Mammary epithelial cell (primary cell): ENCODE data around the gene IGF2.

Source experiments
- EZH2 ChIP-seq: IDR thresholded peaks from 2 replicates; pipeline ENCODE4 v1.6.1; 2012; ENCODE audit warnings: low read length, inconsistent platforms, borderline replicate concordance
- TF ChIP-seq, protein P1 (sequence below), 2 donors: IDR thresholded peaks in 1 of 2; conservative IDR thresholded peaks in 1 of 2; 2 replicates each; pipeline ENCODE4 v1.5.1; 2011 to 2012; ENCODE audit warnings: inconsistent platforms in 2 of 2, low read length in 2 of 2, mild to moderate bottlenecking in 2 of 2, control low read depth in 1 of 2, low read depth in 1 of 2; ENCODE audit not compliant: insufficient read depth in 1 of 2; ENCODE audit errors: extremely low read depth in 1 of 2

DNA sequence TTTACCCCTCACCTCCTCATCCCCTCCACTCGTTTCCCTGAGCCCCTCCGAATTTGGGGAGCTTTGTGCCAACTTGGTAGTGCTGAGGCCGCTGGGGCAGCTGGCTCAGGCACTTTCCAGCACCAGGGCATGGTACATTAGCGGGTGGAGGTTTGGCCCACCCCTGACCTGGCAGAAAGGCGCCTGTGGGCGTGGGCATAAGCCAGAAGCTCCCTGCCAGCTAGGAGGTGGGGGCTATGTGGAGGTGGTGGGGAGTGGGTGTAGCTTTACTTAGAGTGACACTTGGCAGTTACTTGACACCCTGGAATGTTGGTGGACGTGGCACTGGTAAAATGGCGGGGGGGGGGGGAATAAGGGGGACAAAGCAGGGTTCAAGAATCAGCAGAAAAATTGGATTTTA is 10.3 kb upstream of the IGF2 start:
- TF ChIP-seq, protein P1, sequence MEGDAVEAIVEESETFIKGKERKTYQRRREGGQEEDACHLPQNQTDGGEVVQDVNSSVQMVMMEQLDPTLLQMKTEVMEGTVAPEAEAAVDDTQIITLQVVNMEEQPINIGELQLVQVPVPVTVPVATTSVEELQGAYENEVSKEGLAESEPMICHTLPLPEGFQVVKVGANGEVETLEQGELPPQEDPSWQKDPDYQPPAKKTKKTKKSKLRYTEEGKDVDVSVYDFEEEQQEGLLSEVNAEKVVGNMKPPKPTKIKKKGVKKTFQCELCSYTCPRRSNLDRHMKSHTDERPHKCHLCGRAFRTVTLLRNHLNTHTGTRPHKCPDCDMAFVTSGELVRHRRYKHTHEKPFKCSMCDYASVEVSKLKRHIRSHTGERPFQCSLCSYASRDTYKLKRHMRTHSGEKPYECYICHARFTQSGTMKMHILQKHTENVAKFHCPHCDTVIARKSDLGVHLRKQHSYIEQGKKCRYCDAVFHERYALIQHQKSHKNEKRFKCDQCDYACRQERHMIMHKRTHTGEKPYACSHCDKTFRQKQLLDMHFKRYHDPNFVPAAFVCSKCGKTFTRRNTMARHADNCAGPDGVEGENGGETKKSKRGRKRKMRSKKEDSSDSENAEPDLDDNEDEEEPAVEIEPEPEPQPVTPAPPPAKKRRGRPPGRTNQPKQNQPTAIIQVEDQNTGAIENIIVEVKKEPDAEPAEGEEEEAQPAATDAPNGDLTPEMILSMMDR (conservative IDR thresholded peaks at IDR 0.05 in 1 of 2, IDR thresholded peaks at IDR 0.05 in 1 of 2; ENCODE audit: extremely low read depth in 1 of 2, insufficient read depth in 1 of 2, low read depth in 1 of 2, low read length in 2 of 2) = no peak
- peak; percentile 37 for TF ChIP-seq EZH2
